HEK293 (cell line): ENCODE results near the gene GPHA2.

Experiments used
- GLI4 ChIP-seq: fragments of 450-650 bp; formaldehyde crosslinking; IDR thresholded peaks from 2 replicates; pipeline ENCODE4 v1.5.1; 2016; ENCODE audit warnings: missing biosample characterization, missing genetic modification characterization
- REST ChIP-seq: fragments of 450-650 bp; formaldehyde crosslinking; IDR thresholded peaks from 2 replicates; pipeline ENCODE4 v1.5.1; 2016; ENCODE audit warnings: missing biosample characterization, missing genetic modification characterization
- ZBTB1 ChIP-seq: fragments of 450-650 bp; formaldehyde crosslinking; IDR thresholded peaks from 2 replicates; pipeline ENCODE4 v1.5.1; 2016; ENCODE audit warnings: missing biosample characterization, missing genetic modification characterization
- ZNF148 ChIP-seq: fragments of 450-650 bp; formaldehyde crosslinking; IDR thresholded peaks from 2 replicates; pipeline ENCODE4 v1.5.0; 2017; ENCODE audit warnings: missing biosample characterization, missing genetic modification characterization, borderline replicate concordance
- ZNF26 ChIP-seq: fragments of 450-650 bp; formaldehyde crosslinking; IDR thresholded peaks from 2 replicates; pipeline ENCODE4 v1.5.1; 2016; ENCODE audit warnings: missing biosample characterization, missing genetic modification characterization
- ZNF416 ChIP-seq: fragments of 450-650 bp; formaldehyde crosslinking; IDR thresholded peaks from 2 replicates; pipeline ENCODE4 v1.5.1; 2016; ENCODE audit warnings: missing biosample characterization, missing genetic modification characterization
- ZNF548 ChIP-seq: fragments of 450-650 bp; formaldehyde crosslinking; IDR thresholded peaks from 2 replicates; pipeline ENCODE4 v1.5.1; 2016; ENCODE audit warnings: missing biosample characterization, missing genetic modification characterization
- ZNF629 ChIP-seq: fragments of 450-650 bp; formaldehyde crosslinking; IDR thresholded peaks from 2 replicates; pipeline ENCODE4 v1.5.1; 2017; ENCODE audit warnings: missing biosample characterization, missing genetic modification characterization
- ZNF76 ChIP-seq: fragments of 450-650 bp; formaldehyde crosslinking; IDR thresholded peaks from 2 replicates; pipeline ENCODE4; 2016; ENCODE audit warnings: low read depth, missing biosample characterization, missing genetic modification characterization, borderline replicate concordance
- TF ChIP-seq, protein P1 (sequence below): fragments of 450-650 bp; formaldehyde crosslinking; IDR thresholded peaks from 2 replicates; pipeline ENCODE4 v1.5.1; 2016; ENCODE audit warnings: missing biosample characterization, missing genetic modification characterization
- TF ChIP-seq, protein P2 (sequence below): fragments of 450-650 bp; formaldehyde crosslinking; IDR thresholded peaks from 2 replicates; pipeline ENCODE4 v1.5.1; 2016; ENCODE audit warnings: missing biosample characterization, missing genetic modification characterization, low read depth

DNA sequence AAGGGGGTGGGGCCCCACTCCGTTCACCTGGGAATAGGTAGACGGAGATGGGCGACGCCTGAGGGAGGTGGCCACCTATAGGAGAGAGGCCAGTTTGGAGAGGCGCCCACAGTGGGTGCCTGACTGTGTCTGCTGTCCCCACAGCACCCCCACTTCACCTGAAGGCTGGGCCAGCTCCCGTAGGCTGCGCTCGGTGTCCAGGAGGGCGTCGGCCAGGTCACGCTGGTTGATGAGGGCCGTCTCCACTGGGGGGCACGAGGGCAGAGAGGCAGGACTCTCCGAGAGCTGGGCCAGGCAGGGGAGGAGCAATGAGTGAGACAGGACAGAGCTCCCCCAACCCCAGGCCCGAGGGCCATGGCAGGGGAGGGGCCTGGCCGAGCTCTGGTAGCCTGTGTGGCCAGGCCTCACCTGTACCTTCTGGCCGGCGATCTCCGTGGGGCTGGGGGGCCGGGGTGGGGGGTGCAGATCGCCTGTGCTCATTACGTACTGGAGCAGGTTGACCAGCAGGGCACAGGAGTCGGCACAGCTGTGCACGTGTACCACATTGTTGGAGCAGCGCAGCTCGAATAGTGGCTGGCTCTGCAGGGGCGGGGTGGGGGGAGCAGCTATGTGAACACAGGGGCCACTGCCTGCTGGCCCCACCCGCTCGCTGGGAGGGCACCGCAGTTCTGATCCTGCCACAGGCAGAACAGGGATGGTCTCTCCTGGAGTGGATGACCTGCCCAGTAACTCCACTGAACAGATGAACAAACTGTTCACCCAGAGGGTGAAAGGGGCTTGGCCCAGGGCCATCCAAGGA, 33.4 kb downstream of the GPHA2 start:
- TF ChIP-seq ZNF148 (tag by site-specific recombination), result no peak
- TF ChIP-seq, protein P1, sequence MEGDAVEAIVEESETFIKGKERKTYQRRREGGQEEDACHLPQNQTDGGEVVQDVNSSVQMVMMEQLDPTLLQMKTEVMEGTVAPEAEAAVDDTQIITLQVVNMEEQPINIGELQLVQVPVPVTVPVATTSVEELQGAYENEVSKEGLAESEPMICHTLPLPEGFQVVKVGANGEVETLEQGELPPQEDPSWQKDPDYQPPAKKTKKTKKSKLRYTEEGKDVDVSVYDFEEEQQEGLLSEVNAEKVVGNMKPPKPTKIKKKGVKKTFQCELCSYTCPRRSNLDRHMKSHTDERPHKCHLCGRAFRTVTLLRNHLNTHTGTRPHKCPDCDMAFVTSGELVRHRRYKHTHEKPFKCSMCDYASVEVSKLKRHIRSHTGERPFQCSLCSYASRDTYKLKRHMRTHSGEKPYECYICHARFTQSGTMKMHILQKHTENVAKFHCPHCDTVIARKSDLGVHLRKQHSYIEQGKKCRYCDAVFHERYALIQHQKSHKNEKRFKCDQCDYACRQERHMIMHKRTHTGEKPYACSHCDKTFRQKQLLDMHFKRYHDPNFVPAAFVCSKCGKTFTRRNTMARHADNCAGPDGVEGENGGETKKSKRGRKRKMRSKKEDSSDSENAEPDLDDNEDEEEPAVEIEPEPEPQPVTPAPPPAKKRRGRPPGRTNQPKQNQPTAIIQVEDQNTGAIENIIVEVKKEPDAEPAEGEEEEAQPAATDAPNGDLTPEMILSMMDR (tag by site-specific recombination), result no peak
- no peak for TF ChIP-seq ZNF26
- no peak for TF ChIP-seq ZNF629
- no peak for TF ChIP-seq ZNF416
- no peak for TF ChIP-seq REST (tag by site-specific recombination)
- TF ChIP-seq, protein P2, sequence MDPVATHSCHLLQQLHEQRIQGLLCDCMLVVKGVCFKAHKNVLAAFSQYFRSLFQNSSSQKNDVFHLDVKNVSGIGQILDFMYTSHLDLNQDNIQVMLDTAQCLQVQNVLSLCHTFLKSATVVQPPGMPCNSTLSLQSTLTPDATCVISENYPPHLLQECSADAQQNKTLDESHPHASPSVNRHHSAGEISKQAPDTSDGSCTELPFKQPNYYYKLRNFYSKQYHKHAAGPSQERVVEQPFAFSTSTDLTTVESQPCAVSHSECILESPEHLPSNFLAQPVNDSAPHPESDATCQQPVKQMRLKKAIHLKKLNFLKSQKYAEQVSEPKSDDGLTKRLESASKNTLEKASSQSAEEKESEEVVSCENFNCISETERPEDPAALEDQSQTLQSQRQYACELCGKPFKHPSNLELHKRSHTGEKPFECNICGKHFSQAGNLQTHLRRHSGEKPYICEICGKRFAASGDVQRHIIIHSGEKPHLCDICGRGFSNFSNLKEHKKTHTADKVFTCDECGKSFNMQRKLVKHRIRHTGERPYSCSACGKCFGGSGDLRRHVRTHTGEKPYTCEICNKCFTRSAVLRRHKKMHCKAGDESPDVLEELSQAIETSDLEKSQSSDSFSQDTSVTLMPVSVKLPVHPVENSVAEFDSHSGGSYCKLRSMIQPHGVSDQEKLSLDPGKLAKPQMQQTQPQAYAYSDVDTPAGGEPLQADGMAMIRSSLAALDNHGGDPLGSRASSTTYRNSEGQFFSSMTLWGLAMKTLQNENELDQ (tag by site-specific recombination), result no peak
- TF ChIP-seq ZBTB1 (tag by site-specific recombination), result no peak
- no peak for TF ChIP-seq ZNF76 (tag by site-specific recombination)
- no peak for TF ChIP-seq ZNF548 (tag by site-specific recombination)
- no peak for TF ChIP-seq GLI4
